Measurements from ENCODE around the gene KIF5C. TPM values are rescaled to one million over a fixed set of nuclear protein-coding genes. Genes with fewer than 3 reads are reported as not detected.
A peak's percentile ranks its signal among the peaks of the same experiment; 100 is the strongest.

KIF5C gene
- total and polyA plus RNA-seq, 2 of the 13 experiments (the other 11 are each of a cell fraction or from before 2014, with no cell fraction given), result 0.15 to 0.20 TPM

DNA sequence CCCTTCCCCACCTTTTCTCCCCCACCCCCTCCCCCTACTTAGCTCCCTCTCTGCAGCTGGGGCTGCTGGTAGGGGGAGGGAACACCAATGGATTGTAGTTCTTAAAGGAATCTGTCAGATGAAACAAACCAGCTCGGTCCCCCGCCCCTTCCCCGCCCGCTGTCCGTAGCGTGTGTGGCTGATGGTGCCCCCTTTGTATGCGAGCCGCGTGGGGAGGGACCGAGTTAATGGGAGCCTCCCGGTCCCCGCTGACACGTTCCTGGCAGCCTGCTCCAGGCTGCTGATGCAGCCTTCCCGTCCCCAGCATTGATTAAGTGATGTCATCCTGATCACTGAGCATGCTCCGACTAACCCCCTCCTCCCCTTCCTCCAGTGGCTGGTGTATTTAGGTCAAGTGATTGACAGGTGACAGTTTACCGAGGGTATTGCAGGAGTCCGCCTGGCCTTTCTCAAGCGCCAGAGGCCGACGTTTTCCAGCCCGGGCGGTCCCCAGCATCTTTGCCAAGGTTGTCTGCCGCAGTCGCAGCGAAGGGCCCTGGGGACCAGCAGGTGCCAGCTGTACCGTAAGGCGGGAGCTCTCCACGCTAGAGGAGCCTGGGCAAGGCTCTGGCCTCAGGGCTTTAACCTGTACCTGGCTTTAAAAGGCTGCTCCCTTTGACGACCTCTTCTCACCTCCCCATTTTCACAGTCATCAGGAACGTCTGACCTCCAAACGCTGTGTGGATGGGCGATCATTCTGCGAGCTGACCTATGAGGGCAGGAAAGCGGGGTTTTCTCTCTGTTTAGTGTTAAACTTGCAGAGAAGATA, 1.8 kb downstream of the KIF5C start (continued):
- no peak for TF ChIP-seq ZNF761 (CRISPR knock-in tag; conservative IDR thresholded peaks at IDR 0.05)
- TF ChIP-seq ELK4 (CRISPR knock-in tag; IDR thresholded peaks at IDR 0.05; ENCODE audit: borderline replicate concordance), result no peak
- TF ChIP-seq HOXA7 (CRISPR knock-in tag; IDR thresholded peaks at IDR 0.05), result no peak
- TF ChIP-seq FOXK2 (IDR thresholded peaks at IDR 0.05), result no peak
- TF ChIP-seq, protein P1, sequence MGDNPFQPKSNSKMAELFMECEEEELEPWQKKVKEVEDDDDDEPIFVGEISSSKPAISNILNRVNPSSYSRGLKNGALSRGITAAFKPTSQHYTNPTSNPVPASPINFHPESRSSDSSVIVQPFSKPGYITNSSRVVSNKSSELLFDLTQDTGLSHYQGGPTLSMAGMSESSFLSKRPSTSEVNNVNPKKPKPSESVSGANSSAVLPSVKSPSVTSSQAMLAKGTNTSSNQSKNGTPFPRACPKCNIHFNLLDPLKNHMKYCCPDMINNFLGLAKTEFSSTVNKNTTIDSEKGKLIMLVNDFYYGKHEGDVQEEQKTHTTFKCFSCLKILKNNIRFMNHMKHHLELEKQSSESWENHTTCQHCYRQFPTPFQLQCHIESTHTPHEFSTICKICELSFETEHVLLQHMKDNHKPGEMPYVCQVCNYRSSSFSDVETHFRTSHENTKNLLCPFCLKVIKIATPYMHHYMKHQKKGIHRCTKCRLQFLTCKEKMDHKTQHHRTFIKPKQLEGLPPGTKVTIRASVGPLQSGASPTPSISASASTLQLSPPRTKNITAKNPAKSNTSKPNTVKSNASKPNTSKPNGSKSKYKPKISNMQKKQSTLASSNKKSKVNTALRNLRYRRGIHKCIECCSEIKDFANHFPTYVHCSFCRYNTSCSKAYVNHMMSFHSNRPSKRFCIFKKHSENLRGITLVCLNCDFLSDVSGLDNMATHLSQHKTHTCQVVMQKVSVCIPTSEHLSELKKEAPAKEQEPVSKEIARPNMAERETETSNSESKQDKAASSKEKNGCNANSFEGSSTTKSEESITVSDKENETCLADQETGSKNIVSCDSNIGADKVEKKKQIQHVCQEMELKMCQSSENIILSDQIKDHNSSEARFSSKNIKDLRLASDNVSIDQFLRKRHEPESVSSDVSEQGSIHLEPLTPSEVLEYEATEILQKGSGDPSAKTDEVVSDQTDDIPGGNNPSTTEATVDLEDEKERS (CRISPR knock-in tag; IDR thresholded peaks at IDR 0.05), result no peak
- TF ChIP-seq ZNF292 (CRISPR knock-in tag; IDR thresholded peaks at IDR 0.05; ENCODE audit: borderline replicate concordance, low read depth), result 0 out of 2 replicates have a peak, but pooled peaks have one; percentile 34
- no peak for TF ChIP-seq ADNP (CRISPR knock-in tag; IDR thresholded peaks at IDR 0.05)
- no peak for TF ChIP-seq SNAPC4 (CRISPR knock-in tag; IDR thresholded peaks at IDR 0.05)
- no peak for TF ChIP-seq ZNF749 (CRISPR knock-in tag; IDR thresholded peaks at IDR 0.05; ENCODE audit: borderline replicate concordance)
- no peak for TF ChIP-seq ZSCAN30 (CRISPR knock-in tag; IDR thresholded peaks at IDR 0.05)
- no peak for TF ChIP-seq SRSF1 (optimal IDR thresholded peaks at IDR 0.05; ENCODE audit: low read depth, low read length)
- no peak for TF ChIP-seq ZIK1 (CRISPR knock-in tag; IDR thresholded peaks at IDR 0.05; ENCODE audit: borderline replicate concordance, low read depth)
- no peak for TF ChIP-seq SIN3A (IDR thresholded peaks at IDR 0.05; ENCODE audit: borderline replicate concordance, low read depth, low read length)
- TF ChIP-seq ISX (CRISPR knock-in tag; conservative IDR thresholded peaks at IDR 0.05), result no peak
- TF ChIP-seq ZKSCAN1 (IDR thresholded peaks at IDR 0.05; ENCODE audit: low read length), result no peak
- no peak for TF ChIP-seq ZNF33A (CRISPR knock-in tag; IDR thresholded peaks at IDR 0.05; ENCODE audit: borderline replicate concordance)
- TF ChIP-seq POLR2AphosphoS5 (IDR thresholded peaks at IDR 0.05; ENCODE audit: low read depth, low read length), result no peak
- TF ChIP-seq, protein P2, sequence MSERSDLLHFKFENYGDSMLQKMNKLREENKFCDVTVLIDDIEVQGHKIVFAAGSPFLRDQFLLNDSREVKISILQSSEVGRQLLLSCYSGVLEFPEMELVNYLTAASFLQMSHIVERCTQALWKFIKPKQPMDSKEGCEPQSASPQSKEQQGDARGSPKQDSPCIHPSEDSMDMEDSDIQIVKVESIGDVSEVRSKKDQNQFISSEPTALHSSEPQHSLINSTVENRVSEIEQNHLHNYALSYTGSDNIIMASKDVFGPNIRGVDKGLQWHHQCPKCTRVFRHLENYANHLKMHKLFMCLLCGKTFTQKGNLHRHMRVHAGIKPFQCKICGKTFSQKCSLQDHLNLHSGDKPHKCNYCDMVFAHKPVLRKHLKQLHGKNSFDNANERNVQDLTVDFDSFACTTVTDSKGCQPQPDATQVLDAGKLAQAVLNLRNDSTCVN (CRISPR knock-in tag; IDR thresholded peaks at IDR 0.05; ENCODE audit: borderline replicate concordance), result no peak
- no peak for TF ChIP-seq SUZ12 (IDR thresholded peaks at IDR 0.05; ENCODE audit: low read depth, low read length)
